Measurements from ENCODE around the gene ARRB1. TPM values are rescaled to one million over a fixed set of nuclear protein-coding genes. Genes with fewer than 3 reads are reported as not detected.
A peak's percentile ranks its signal among the peaks of the same experiment; 100 is the strongest.

ARRB1 gene
- total and polyA plus RNA-seq, 4 donors, result 39.8 to 145 (median 55.2) TPM

DNA sequence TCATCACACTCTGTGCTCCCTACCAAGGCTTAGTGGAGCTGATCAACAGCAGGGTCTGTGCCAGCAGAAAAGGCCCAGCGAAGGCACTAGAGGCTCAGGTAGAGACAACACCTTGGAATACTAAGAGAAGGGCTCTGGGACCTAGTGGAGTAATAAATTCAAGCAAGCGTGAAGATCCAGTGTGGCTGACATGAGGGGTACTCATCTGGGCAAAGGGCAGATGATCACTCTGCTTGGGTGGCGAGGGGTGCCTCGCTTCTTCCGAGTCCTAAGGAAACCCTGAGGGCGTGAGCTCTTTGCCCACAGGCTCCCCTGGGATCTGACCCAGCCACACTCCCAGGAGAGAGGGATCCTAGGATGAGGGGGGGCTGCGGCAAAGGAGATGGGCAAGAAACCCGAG is 114.4 kb downstream of the ARRB1 start:
- peaks cover 0 to 6% (median 0%) of the 10 kb centered on the region in 5 donors for H3K4me1 ChIP-seq (ENCODE audit: control insufficient read depth in 5 of 5, insufficient read depth in 5 of 5, low read length in 5 of 5)
- peaks cover 0 to 22% (median 9%) of the 10 kb centered on the region in 3 donors for H3K27me3 ChIP-seq (ENCODE audit: control insufficient read depth in 3 of 3, insufficient read depth in 3 of 3, low read length in 2 of 3)
- H3K4me3 ChIP-seq, result no peak overlapping the region
- no peak overlapping the region for H3K27ac ChIP-seq (ENCODE audit: low read depth in 1 of 2, low read length in 1 of 2)
- H3K9ac ChIP-seq (ENCODE audit: insufficient read depth in 1 of 2, low read length in 2 of 2), result no peak overlapping the region
- no peaks in the 10 kb centered on the region for H3K36me3 ChIP-seq (ENCODE audit: control insufficient read depth in 4 of 4, insufficient read depth in 4 of 4, low read length in 4 of 4)
- TF ChIP-seq, protein P1, sequence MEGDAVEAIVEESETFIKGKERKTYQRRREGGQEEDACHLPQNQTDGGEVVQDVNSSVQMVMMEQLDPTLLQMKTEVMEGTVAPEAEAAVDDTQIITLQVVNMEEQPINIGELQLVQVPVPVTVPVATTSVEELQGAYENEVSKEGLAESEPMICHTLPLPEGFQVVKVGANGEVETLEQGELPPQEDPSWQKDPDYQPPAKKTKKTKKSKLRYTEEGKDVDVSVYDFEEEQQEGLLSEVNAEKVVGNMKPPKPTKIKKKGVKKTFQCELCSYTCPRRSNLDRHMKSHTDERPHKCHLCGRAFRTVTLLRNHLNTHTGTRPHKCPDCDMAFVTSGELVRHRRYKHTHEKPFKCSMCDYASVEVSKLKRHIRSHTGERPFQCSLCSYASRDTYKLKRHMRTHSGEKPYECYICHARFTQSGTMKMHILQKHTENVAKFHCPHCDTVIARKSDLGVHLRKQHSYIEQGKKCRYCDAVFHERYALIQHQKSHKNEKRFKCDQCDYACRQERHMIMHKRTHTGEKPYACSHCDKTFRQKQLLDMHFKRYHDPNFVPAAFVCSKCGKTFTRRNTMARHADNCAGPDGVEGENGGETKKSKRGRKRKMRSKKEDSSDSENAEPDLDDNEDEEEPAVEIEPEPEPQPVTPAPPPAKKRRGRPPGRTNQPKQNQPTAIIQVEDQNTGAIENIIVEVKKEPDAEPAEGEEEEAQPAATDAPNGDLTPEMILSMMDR (IDR thresholded peaks at IDR 0.05; ENCODE audit: control extremely low read depth, extremely low read depth), result no peak
- 85 to 91% methylated on average over 8 of the region's 8 CpGs for WGBS, 2 donors
- ATAC-seq (ENCODE audit: insufficient read depth, low FRiP score) (no peak), DNase-seq (no peak)
- peaks cover 0 to 2% (median 0%) of the 10 kb centered on the region in 4 donors for H3K9me3 ChIP-seq (ENCODE audit: control insufficient read depth in 4 of 4, insufficient read depth in 3 of 4, low read length in 3 of 4)

- DNase-seq (no peak), ATAC-seq (ENCODE audit: insufficient read depth, low FRiP score) (no peak)
- H3K4me1 ChIP-seq (ENCODE audit: control insufficient read depth in 5 of 5, insufficient read depth in 5 of 5, low read length in 5 of 5), result peaks cover 0 to 2% (median 0%) of the 10 kb centered on the region in 5 donors
Measured at GRCh38 chr11:75236062-75236461, 115.4 kb downstream of the ARRB1 start.

GRCh38 chr11:75233754-75234172 is 117.7 kb downstream of the ARRB1 start:
- DNase-seq, result peak; percentile 66 to 76 (median 67)
- H3K36me3 ChIP-seq (ENCODE audit: control insufficient read depth in 4 of 4, insufficient read depth in 4 of 4, low read length in 4 of 4), result no peaks in the 10 kb centered on the region
- H3K4me1 ChIP-seq (ENCODE audit: control insufficient read depth in 5 of 5, insufficient read depth in 5 of 5, low read length in 5 of 5), result no peaks in the 10 kb centered on the region
- H3K9me3 ChIP-seq (ENCODE audit: control insufficient read depth in 4 of 4, insufficient read depth in 3 of 4, low read length in 3 of 4), result peaks cover 0 to 2% (median 0%) of the 10 kb centered on the region in 4 donors
- H3K27me3 ChIP-seq (ENCODE audit: control insufficient read depth in 3 of 3, insufficient read depth in 3 of 3, low read length in 2 of 3), result peaks cover 0 to 8% (median 0%) of the 10 kb centered on the region in 3 donors
- no peak overlapping the region for H3K27ac ChIP-seq (ENCODE audit: low read depth in 1 of 2, low read length in 1 of 2)
- TF ChIP-seq, protein P1 (IDR thresholded peaks at IDR 0.05; ENCODE audit: control extremely low read depth, extremely low read depth), result no peak
- H3K4me3 ChIP-seq, result no peak overlapping the region
- no peak overlapping the region for H3K9ac ChIP-seq (ENCODE audit: insufficient read depth in 1 of 2, low read length in 2 of 2)
- WGBS, 2 donors, result 48 to 59% methylated on average over 3 of the region's 3 CpGs
- no peak for ATAC-seq (ENCODE audit: insufficient read depth, low FRiP score)

More at GRCh38 chr11:75236062-75236461, 115.4 kb downstream of the ARRB1 start:
- H3K27me3 ChIP-seq (ENCODE audit: control insufficient read depth in 3 of 3, insufficient read depth in 3 of 3, low read length in 2 of 3), result peaks cover 0 to 22% (median 9%) of the 10 kb centered on the region in 3 donors
- 54 to 57% methylated on average over 8 of the region's 8 CpGs for WGBS, 2 donors
- H3K36me3 ChIP-seq (ENCODE audit: control insufficient read depth in 4 of 4, insufficient read depth in 4 of 4, low read length in 4 of 4), result no peaks in the 10 kb centered on the region
- H3K4me3 ChIP-seq, result no peak overlapping the region
- H3K27ac ChIP-seq (ENCODE audit: low read depth in 1 of 2, low read length in 1 of 2), result no peak overlapping the region
- TF ChIP-seq, protein P1 (IDR thresholded peaks at IDR 0.05; ENCODE audit: control extremely low read depth, extremely low read depth), result no peak
- H3K9me3 ChIP-seq (ENCODE audit: control insufficient read depth in 4 of 4, insufficient read depth in 3 of 4, low read length in 3 of 4), result peaks cover 0 to 2% (median 0%) of the 10 kb centered on the region in 4 donors
- no peak overlapping the region for H3K9ac ChIP-seq (ENCODE audit: insufficient read depth in 1 of 2, low read length in 2 of 2)

DNA sequence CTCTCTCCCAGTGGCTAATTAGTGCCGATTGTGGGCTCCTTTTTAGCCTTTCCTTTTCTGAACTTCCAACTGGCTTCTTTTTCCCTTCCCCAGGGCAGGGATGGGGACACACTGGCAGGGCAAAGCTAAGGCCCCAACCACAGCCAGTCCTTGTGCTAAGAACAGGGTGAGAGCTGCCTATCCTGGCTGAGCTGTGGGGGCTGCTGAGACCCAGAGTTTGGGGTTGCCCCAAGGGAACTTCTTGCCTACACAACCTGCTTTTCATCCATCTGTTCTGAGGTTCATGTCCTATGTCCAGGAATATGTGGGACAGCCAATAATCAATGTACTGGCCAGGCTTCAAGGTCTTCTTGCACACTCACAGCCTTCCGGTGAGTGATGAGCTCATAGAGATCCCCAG is 120.8 kb downstream of the ARRB1 start:
- TF ChIP-seq, protein P1 (IDR thresholded peaks at IDR 0.05; ENCODE audit: control extremely low read depth, extremely low read depth), result no peak

More for the DNA sequence above, 120.8 kb downstream of the ARRB1 start:
- WGBS, 2 donors, result 87 to 88% methylated on average over 2 of the region's 2 CpGs
- Histone ChIP-seq H3K9me3 (ENCODE audit: control insufficient read depth in 4 of 4, insufficient read depth in 3 of 4, low read length in 3 of 4) (peaks cover 0 to 2% (median 0%) of the 10 kb centered on the region in 4 donors), H3K27ac (ENCODE audit: low read depth in 1 of 2, low read length in 1 of 2) (no peak overlapping the region), H3K4me1 (ENCODE audit: control insufficient read depth in 5 of 5, insufficient read depth in 5 of 5, low read length in 5 of 5) (no peaks in the 10 kb centered on the region), H3K4me3 (no peak overlapping the region), H3K9ac (ENCODE audit: insufficient read depth in 1 of 2, low read length in 2 of 2) (no peak overlapping the region), H3K27me3 (ENCODE audit: control insufficient read depth in 3 of 3, insufficient read depth in 3 of 3, low read length in 2 of 3) (no peaks in the 10 kb centered on the region), H3K36me3 (ENCODE audit: control insufficient read depth in 4 of 4, insufficient read depth in 4 of 4, low read length in 4 of 4) (no peaks in the 10 kb centered on the region)
- ATAC-seq (ENCODE audit: insufficient read depth, low FRiP score) (no peak), DNase-seq (no peak)
